HL-60 (cell line): ENCODE measurements around the gene SOCS3.

Experiments used
- DNase-seq, 2 experiments: peaks; one replicate each; pipeline ENCODE4 v3.0.0-alpha.2; 2010 to 2020; ENCODE audit warnings: low read depth in 1 of 2, low spot score in 1 of 2
- H3K27ac ChIP-seq: fragments of 250-450 bp; sonication (Bioruptor Pico); replicated peaks from 2 replicates; pipeline ENCODE4 v1.5.1; 2020; ENCODE audit warnings: mild to moderate bottlenecking, moderate library complexity
- H3K27me3 ChIP-seq: fragments of 250-450 bp; sonication (Bioruptor Pico); 2 replicates; pipeline ENCODE4 v1.5.1; 2021; ENCODE audit warnings: mild to moderate bottlenecking, moderate library complexity; ENCODE audit not compliant: insufficient read depth, poor library complexity, severe bottlenecking
- H3K4me3 ChIP-seq: replicated peaks from 2 replicates; pipeline ENCODE4 v1.5.1; 2011; ENCODE audit warnings: mild to moderate bottlenecking, control low read depth, low read length; ENCODE audit not compliant: insufficient read depth
- GABPA ChIP-seq: IDR thresholded peaks from 2 replicates; pipeline ENCODE4 v1.6.1; 2012; ENCODE audit warnings: low read depth
- POLR2AphosphoS5 ChIP-seq: IDR thresholded peaks from 2 replicates; pipeline ENCODE4 v1.6.1; 2012; ENCODE audit warnings: low read depth
- REST ChIP-seq: IDR thresholded peaks from 2 replicates; pipeline ENCODE4 v1.6.1; 2012; ENCODE audit warnings: low read depth; ENCODE audit not compliant: insufficient replicate concordance
- SPI1 ChIP-seq: IDR thresholded peaks from 2 replicates; pipeline ENCODE4 v1.6.1; 2012; ENCODE audit warnings: low read depth, mild to moderate bottlenecking, borderline replicate concordance
- TF ChIP-seq, protein P1 (sequence below): IDR thresholded peaks from one replicate; pipeline ENCODE4 v1.5.1; 2011; ENCODE audit warnings: low read length, control low read depth, inconsistent platforms; ENCODE audit not compliant: insufficient read depth

Gene SOCS3

GRCh38 chr17:78374631-78375274 lies 14.9 kb upstream of the SOCS3 start:
- no peak overlapping the region for H3K4me3 ChIP-seq
- H3K27ac ChIP-seq: no peak overlapping the region
- TF ChIP-seq, protein P1, sequence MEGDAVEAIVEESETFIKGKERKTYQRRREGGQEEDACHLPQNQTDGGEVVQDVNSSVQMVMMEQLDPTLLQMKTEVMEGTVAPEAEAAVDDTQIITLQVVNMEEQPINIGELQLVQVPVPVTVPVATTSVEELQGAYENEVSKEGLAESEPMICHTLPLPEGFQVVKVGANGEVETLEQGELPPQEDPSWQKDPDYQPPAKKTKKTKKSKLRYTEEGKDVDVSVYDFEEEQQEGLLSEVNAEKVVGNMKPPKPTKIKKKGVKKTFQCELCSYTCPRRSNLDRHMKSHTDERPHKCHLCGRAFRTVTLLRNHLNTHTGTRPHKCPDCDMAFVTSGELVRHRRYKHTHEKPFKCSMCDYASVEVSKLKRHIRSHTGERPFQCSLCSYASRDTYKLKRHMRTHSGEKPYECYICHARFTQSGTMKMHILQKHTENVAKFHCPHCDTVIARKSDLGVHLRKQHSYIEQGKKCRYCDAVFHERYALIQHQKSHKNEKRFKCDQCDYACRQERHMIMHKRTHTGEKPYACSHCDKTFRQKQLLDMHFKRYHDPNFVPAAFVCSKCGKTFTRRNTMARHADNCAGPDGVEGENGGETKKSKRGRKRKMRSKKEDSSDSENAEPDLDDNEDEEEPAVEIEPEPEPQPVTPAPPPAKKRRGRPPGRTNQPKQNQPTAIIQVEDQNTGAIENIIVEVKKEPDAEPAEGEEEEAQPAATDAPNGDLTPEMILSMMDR: no peak
- TF ChIP-seq GABPA (no peak), SPI1 (no peak), POLR2AphosphoS5 (no peak), REST (no peak)
- H3K27me3 ChIP-seq: no peaks in the 10 kb centered on the region
- no peak for DNase-seq

- H3K4me3 ChIP-seq: no peak overlapping the region
- H3K27me3 ChIP-seq: no peaks in the 10 kb centered on the region
- DNase-seq: no peak
- H3K27ac ChIP-seq: no peak overlapping the region
- TF ChIP-seq, protein P1: no peak
- TF ChIP-seq POLR2AphosphoS5 (no peak), GABPA (no peak), REST (no peak), SPI1 (no peak)
Observed at GRCh38 chr17:78374189-78374588, 14.3 kb upstream of the SOCS3 start.

- TF ChIP-seq REST: no peak
- no peak for TF ChIP-seq POLR2AphosphoS5
- Histone ChIP-seq H3K27ac (no peak overlapping the region), H3K4me3 (no peak overlapping the region), H3K27me3 (no peaks in the 10 kb centered on the region)
- DNase-seq: no peak
Observed at GRCh38 chr17:78372841-78373240, 13.0 kb upstream of the SOCS3 start.

DNA sequence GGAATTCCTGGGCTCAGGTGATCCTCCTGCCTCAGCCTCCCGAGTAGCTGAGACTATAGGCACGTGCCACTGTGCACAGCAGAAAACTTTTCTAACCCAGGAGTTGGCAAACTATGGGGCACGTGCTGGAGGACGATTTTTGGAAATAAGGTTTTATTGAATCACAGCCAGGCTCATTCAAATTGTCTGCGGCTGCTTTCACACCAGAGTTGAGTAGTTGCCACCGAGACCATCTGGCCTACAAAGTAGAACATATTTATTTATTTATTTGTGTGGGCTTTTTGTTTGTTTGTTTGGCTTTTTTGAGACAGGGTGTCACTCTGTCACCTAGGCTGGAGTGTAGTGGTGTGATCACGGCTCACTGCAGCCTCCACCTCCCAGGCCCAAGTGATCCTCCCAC lies 11.2 kb upstream of the SOCS3 start:
- Histone ChIP-seq H3K27ac (no peak overlapping the region), H3K27me3 (no peaks in the 10 kb centered on the region), H3K4me3 (no peak overlapping the region)
- TF ChIP-seq POLR2AphosphoS5 (no peak), SPI1 (no peak), REST (no peak), GABPA (no peak)
- TF ChIP-seq, protein P1: no peak
- no peak for DNase-seq
